H4 (cell line): ENCODE measurements around the gene NACAD. TPM values are rescaled to one million over a fixed set of nuclear protein-coding genes. Genes with fewer than 3 reads are reported as not detected.

Experiments
- DNase-seq: peaks from one replicate; pipeline ENCODE4 v3.0.0-alpha.2; 2015; ENCODE audit warnings: low spot score
- total RNA-seq: library from RNA; depleted of rRNA; stranded (reverse); fragments of >200 nt; shearing (Covaris generic); gene quantifications from 2 replicates; pipeline ENCODE4 v1.2.3, GENCODE V29; 2014

Gene NACAD
- total RNA-seq, 1 experiment from 2014 or later, result 2.0 TPM

DNA sequence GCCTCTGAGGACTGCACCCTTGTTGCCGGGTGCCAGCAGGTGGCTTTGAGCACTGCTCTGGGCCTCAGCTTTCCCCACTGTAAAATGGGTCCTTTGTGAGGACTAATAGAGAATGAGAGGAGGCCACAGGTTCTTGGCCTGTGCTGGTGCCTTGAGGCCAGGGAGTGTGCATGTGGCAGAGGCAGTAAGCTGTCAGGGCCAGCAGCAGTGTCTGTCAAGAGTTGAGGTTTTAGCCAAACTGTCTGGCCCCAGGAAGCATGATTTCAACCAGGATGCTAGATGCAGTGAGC lies 13.5 kb downstream of the NACAD start:
- no peak for DNase-seq

DNA sequence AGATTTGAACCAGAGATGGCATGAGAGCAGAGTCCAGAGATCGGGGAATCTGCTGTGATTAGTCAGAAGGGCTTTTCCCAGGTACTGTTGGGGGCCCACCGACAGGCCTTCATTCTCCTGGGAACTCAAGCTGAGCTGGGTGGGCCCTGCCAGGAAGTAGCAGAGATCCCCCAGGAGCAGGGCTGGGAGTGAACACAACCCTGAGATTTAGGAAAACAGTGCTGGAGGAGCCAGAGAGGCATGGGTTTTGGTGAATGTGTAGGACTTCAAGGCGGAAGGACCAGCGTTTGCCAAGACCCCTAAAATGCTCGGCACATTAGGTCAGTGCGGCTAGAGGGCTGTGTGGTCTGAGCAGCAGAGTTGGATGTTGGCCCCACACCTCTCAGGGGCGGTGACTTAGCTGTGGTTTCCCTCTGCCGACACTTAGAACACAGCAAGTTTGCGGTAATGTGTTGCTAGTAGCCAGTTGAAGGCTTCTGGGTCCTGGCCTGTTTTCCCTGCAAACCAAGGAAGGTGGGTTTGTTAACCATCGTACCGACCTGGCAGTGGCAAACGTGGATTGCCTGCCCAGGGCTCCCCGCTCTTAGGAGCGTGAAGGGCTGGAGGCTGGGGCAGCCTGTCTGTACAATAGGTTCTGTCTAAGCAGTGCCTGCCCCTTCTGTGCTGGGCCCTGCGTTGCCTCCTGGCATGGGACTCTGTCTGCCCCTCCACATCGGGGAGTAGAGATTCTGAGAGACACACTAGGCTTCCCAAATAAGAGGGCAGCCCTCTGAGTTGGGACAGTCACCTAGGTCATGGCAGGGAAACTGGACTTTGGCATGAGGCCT lies 14.0 kb downstream of the NACAD start:
- no peak for DNase-seq

DNA sequence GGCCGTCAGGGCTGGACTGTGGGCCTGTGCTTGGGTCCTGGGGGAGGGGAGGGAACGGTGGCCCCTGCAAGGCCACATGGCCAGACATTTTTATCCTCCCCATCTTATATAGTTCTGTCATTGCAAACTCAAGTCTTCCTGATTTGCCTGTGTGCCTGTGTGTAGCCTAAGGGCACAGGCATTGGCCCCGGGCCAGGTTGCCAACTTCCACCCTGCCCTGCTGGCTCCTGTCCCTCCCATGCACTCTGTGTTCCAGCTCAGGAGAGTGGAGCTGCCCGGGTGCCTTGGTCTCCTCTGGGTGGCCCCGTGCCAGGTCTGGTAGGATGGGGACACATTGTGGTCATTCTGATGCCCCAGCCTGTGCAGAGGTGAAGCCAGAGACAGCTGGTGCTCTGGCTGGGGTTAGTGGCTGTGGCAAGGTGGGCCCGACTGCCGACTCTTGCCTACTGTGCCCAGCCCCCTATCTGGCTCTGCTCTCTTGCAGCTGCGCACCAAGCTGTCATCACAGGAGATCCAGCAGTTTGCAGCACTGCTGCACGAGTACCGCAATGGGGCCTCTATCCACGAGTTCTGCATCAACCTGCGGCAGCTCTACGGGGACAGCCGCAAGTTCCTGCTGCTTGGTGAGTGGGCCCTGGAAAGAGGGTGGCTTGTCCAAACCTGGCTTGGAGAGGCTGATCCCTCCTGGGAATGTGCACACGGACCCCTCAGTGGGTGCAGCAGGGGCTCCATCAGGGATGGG lies 14.8 kb downstream of the NACAD start:
- no peak for DNase-seq

DNA sequence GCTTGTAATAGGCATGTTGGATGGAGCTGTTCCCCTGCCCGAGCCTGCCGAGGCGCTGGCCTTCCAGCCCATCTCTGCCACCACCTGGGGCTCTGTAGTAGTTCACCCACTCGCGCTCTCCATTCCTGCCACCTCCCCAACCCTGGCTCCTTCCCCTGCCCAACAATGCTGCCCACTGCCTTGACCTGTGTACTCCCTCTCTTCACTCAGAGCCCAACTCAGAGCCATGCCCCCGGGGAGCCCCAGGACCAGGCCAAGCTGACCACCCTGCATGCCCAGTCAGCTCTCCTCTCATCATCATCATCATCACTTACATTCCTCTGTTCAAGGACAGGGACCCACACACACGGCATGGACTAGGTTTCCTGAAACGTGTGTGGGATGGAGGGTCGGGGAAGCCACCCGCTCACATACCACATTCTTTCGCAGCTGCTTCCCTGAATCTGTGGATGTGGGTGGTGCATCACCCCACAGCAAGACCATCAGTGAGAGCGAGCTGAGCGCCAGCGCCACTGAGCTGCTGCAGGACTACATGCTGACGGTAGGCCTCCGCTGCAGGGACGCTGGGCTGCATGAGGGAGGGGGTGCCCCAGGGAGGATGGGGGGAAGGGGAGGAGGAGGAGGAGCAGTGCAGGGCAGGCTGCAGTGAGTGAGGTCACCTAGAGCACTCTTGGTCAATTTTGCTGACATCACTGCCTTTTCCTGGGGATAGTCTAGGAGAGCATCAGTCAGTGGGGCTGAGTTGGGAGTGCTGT lies 15.6 kb downstream of the NACAD start:
- DNase-seq, result no peak

DNA sequence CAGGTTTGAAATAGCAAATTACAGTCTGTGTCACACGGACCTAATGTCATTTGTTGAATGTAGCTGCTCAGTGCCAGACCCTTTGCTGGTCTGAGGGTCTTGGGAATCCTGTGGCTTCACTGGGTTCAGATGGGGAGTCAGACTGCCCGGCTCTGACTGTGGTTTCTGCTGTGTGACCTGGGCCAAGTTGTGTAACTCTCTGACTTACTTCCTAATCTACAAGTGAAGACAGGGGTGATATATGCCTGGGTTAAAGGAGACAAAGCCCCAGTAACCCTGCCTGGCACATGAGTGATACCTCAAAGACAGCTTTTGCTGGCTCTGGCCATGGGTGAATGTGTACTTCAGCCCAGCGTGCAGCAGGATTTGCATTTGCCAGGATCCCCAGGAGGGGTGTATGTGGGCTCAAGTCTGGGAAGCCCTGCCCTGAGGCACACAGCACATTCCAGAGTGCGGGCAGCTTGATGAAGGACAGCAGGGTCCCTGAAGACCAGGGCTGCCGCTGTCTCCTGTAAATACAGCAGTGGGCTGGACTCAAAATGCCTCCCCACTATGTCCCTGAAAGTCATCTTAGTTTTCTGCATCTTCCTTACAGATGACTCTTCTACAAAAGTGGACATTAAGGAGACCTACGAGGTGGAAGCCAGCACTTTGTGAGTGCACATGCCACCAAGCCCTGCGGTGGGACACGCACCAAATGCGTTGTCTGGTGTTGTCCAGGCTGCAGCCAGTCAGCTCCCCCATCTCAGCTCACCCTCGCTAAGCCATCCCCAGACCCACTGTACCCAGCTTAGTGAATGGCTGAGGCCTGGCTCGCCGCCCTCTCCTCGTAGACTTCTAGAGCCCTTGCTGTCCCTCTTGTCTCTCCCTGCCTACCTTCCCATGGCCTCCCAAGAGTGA lies 16.4 kb downstream of the NACAD start:
- no peak for DNase-seq

DNA sequence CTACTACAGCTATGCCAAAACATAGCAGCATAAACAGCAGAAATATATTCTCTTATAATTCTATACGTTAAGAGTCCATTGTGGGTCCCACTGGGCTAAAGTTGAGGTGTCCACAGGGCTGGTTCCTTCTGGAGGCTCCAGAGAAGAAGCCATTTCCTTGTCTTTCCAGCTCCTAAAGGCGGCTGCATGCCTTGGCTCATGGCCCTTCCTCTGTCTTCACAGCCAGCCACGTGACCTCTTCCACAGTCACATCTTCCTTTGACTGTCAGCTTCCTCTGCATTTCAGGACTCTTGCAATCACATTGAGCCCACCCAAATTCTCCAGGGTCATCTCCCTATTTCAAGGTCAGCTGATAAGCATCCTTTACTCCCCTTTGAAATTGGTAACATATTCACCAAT lies 17.2 kb downstream of the NACAD start:
- DNase-seq, result no peak

DNA sequence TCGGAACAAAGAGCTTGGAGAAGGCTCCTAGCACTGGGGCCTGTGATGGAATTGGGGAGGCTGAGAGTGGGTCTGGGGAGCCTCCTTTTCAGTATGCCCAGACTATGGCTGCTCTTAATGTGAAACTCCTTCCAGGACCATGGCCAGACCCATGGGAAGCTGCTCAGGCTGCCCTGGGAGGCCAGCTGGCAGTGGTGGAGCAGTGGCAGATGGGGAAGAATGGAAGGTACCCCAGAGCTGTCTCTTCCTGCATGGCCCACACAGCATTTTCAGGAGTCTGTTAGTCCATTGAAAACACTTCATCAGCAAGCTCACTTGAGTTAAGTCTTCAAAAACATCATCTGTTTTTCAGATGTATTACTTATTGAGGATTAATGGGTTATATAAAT lies 18.5 kb downstream of the NACAD start:
- no peak for DNase-seq

DNA sequence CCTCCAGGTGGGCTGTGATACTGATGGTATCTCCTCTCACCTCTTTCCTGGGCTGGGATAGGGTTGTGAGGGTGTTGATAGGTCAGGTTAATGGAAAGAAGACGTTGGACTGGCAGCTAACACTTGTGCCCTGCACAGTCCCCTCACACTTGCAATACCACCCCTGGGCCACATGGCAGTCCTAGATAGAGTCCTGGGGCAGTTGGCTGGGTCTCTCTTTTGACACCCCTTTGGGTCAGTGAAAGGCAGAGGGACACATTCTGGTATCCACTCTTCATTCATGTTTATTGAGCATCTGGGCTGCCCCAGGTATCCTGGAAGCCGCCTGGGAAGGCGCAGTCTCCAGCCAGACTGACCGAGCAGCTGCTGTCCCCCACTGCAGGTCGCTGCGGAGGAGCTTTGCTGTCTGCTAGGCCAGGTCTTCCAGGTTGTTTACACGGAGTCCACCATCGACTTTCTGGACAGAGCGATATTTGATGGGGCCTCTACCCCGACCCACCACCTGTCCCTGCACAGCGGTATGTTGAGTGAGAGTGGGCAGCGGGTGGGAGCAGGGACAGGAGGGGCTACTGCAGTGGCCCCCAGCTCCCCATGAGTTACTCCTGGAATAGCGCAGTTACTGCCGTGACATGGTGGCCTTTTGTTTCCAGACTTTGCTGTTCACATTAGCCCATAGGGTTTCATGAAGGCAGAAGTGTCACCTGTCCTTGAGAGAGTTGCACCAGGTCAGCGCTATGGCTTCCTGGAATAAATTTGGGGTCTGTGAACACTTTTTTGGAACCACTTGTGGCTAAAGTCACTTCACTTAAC lies 19.1 kb downstream of the NACAD start:
- no peak for DNase-seq

DNA sequence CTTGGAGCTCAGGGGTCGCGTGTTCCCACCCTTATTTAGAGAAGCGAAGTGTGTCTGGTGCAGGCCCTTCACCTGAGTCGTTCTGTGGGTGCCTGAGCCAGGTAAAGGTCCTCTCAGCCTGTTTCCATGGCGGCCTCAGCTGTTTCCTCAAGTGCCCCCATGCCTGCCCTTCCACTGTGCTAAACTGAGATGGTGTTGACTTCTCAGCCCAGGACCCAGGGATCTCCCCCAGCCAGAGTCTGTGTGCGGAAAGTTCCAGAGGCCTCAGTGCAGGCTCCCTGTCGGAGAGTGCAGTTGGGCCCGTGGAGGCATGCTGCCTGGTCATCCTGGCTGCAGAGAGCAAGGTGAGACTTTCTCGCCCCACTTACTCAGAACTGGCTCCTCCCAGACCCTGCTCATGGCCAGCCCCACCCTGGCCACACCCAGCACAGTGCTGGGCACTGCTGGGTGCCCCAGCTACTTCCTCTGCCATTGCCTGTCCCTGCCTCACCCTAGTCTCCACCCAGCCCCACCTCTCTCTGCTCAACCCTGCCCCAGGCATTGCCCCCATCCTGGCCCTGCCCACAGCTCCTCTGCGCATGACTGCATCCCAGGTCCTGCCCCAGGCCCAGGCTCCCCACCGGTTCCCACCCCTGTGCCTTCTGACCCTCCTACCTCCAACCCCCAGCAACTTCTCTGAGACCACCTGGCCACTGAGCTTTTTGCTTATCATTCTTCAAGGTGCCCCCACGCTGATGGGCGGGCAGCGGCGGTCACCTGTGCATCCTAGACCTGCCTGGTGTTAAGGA lies 20.3 kb downstream of the NACAD start:
- DNase-seq, result no peak

DNA sequence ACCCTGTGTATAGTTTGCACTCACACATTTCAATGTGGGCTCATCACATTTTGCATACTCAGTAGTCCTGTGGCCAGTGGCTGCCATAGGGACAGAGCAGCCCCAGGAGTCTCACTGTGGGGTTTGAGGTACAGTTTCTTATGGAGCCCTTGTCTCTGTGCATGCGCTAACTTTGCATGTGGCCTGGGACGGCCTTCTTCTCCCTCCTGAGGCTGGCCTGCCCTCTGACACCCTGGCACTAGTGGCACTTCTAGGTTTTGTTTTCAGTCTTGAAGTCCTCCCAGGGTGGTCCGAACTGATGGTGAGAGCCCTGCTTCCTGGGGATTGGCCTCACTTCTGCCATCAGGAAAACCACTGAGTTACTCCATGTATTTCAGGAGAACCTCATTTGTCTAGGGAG lies 21.2 kb downstream of the NACAD start:
- no peak for DNase-seq

DNA sequence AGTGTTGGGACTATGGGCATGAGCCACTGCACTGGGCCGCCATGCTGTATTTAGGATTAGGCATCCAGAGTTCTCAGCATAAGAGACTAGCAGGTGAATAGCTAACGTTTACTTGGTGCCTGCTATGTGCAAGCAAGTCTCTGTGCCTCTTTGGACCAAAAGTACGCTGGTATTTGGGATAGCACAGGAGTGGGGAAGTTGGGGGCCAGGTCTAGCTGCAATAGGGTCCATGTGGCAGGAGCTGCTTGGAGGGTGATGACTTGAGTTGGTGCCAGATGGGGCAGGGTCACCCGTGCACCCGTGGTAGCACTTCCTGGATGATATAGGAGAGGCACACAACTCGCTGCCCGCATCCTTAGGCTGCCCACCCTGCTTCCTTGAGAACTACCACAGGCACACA lies 22.4 kb downstream of the NACAD start:
- DNase-seq, result no peak

DNA sequence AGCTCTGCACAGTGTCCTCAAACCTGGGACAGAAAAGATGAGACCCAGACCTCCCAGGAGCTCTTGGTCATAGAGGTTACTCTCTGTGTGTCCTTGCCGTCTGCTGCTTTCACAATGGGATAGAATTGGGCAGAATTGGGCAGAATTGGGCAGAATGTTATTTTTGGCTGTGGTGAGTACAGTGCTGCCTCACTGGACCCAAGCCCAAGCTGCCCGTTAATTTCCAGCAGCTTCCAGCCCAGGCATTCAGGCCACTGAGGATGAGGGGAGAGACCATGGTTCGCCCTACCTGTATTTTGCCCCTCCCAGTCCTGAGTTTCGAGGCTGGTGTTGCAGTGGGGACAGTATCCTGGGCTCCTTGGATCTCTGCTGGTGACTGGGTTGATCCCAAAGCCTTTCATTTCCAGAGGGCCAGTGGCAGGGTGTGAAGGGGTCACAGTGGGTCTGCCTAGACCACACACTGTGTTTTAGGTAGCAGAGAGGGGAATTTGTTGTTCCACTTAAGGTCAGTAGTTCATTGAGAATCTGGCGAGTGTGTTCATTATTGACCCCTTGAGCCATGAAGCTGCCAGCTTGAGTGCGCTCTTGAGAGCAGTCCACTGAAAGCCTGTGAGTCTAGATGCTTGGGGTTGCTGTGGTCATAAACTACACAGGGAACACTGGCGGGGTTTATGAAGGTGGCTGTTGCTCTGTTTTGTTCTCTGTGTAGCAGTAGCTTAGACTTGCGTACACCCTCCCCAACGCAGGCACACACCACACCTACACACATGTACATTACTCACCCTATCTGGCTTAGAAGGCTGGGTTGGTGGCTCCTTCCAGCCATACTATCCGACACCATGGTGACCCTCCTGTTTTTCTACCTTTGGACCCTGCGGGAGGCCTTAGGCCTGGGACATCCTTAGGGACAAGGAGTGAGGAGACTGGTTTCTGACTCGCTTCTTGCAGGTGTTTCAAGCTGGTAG lies 23.5 kb downstream of the NACAD start:
- DNase-seq, result no peak

DNA sequence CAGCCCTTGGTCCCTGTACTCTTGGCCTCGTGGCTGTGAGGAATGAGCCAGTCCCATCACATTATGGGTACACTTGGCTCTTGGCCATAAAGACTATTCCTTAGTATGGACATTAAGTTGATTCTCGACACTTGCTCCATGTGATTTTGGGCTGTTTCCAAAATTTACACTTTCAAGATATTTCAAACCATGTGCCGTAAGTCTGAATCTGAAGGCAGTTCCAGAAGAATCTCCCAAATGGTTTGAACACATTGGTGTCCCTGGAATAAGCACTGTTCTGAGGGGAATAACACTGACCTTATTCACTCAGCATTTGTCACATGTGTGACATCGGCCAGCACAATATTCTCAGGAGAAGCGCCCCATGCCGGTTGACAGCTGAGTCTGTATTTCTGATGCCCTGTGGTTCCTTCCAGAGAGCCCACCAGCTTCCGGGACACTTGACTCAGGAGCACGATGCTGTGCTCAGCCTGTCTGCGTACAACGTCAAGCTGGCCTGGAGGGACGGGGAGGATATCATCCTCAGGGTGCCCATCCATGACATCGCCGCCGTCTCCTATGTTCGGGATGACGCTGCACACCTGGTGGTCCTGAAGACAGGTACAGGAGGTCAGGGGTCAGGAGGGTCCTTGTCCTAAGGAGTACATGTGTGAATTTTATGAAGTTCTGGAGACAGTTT lies 24.6 kb downstream of the NACAD start:
- no peak for DNase-seq

DNA sequence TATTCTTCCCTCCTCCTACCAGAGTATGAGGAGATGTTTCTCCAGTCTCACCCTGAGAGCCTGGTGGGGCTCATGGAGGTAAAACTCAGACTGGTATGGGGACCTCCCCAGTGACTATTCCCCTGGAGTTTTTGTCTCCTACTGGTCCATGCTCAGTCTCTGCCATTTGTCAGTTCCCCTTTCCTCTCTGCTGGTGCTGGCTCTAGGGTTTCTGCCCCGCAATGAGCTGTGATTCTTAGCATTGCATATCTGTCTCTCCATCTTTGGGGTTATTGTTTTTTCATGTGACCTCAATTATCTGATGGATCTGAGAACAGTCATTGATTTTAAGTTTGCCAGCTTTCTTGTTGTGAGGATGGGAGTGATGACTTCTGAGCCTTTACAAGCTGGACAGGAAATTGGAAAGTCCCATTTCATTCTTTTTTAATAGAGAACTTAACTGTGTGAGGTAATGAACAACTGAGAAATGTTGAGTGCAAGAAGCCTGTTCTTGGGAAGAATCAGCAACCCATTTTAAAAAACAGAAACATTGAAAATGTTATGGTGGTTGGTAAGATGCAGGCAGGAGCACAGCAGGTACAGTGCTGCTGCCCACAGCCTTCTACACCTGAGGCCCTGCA lies 26.9 kb downstream of the NACAD start:
- DNase-seq, result no peak

DNA sequence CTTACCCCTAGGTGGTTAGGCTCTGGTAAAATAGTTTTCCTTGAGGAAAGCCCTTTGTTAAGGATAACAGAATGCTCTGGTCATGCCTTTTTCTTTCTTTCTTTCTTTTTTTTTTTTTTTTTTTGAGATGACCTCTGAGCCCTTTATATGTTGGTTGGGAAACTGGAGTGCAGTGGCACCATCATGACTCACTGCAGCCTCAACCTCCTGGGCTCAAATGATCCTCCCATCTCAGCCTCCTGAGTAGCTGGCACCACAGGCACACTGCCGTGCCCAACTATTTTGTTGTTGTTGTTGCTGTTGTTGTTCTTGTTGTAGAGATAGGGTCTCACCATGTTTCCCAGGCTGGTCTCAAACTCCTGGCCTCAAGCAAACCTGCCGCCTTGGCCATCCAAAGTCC lies 27.4 kb downstream of the NACAD start:
- DNase-seq, result no peak

DNA sequence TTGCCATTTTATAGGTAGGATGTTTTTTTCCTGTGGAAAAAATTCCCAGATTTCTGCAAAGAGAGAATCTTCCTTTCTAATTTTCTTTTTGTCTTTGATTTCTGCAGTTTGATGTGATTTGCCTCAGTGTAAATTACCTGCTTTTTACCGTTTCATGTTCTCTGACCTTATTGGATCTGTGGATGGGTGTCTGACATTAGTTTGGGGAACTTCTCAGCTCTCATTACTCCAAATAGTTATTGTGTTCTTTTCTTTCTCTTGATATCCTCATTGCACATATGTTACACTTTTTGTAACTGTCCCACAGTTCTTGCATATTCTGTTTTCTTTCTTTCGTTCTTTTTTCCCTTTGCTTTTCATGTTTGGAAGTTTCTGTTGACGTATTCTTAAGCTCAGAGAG lies 28.5 kb downstream of the NACAD start:
- DNase-seq, result no peak

DNA sequence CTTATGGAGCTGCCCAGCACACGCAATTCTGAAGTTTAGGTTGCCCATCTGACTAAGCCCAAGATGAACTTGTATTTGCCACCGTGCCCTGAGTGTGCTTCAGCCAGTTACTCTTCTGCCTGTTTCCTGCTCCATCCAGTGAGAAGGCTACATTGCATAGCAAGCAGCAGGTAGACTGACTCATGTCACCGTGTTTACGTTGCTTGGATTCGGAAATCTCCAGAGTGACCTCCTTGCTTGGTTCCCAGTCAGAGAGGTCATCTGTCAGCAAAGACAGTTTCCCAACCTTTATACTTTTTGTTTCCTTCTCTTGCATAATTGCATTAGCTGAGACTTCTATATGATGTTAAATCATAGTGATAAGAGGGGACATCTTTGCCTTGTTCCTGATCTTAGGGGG lies 30.9 kb downstream of the NACAD start:
- no peak for DNase-seq
